ENCODE data around the gene DDT. TPM values are rescaled to one million over a fixed set of nuclear protein-coding genes. Genes with fewer than 3 reads are reported as not detected.
A peak's percentile ranks its signal among the peaks of the same experiment; 100 is the strongest.
"Not testable (repeated sequence)": the region's sequence is repeated elsewhere in the genome, so short reads cannot be mapped to it uniquely, and the experiment has no call there.

The DDT gene
- total RNA-seq (100 to 1,000 TPM in 2 of 4 donors, 10 to 100 TPM in 2; 80.9 to 144 (median 111) TPM), polyA plus RNA-seq (100 to 1,000 TPM; 261 to 640 (median 486) TPM)

GRCh38 chr22:23974345-23974744, at the start of gene DDT:
TSS of gene DDT (minus strand) at chr22:23974441. CDS start at chr22:23974414, 27 bp downstream.
- WGBS, 2 donors, result no CpG with 5 or more reads among the region's 29 CpGs
- DNase-seq; H3K9me3 ChIP-seq; intact Hi-C loops (cut with DNase I); H3K4me3 ChIP-seq; H3K27me3 ChIP-seq; H3K4me1 ChIP-seq; H3K27ac ChIP-seq: not testable (repeated sequence)
- peaks cover 8 to 26% (median 18%) of the 10 kb centered on the region in 4 donors for H3K36me3 ChIP-seq

DNA sequence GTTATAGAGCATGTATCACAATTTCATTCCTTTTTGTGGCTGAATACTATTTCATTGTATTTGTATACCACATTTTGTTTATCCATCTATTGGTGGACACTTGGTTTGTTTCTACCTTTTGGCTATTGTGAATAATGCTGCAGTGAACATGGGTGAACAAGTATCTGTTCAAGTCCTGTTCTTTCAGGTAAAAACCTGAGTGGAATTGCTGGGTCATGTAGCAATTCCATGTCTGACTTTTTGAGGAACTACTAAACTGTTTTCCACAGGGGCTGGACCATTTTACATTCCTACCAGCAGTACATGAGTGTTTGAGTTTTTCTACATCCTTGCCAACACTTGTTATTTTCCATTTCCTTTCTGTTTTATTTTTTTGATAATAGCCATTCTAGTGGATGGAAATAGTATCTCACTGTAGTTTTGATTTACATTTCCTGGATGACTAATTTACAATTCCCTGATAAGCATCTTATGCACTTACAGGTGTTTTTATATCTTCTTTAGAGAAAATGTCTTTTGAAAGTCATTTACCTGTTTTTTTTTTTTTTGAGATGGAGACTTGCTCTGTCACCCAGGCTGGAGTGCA, 49.1 kb upstream of the DDT start:
- H3K9me3 ChIP-seq, result no peaks in the 10 kb centered on the region
- no peak for DNase-seq
- H3K36me3 ChIP-seq, result peaks cover 0 to 5% (median 0%) of the 10 kb centered on the region in 4 donors
- H3K27me3 ChIP-seq, result no peaks in the 10 kb centered on the region
- no peak overlapping the region for H3K27ac ChIP-seq
- H3K4me3 ChIP-seq, result no peak overlapping the region
- TF ChIP-seq POLR2AphosphoS5 (IDR thresholded peaks at IDR 0.05), result no peak
- TF ChIP-seq POLR2A (IDR thresholded peaks at IDR 0.05), result no peak
- TF ChIP-seq, protein P1, sequence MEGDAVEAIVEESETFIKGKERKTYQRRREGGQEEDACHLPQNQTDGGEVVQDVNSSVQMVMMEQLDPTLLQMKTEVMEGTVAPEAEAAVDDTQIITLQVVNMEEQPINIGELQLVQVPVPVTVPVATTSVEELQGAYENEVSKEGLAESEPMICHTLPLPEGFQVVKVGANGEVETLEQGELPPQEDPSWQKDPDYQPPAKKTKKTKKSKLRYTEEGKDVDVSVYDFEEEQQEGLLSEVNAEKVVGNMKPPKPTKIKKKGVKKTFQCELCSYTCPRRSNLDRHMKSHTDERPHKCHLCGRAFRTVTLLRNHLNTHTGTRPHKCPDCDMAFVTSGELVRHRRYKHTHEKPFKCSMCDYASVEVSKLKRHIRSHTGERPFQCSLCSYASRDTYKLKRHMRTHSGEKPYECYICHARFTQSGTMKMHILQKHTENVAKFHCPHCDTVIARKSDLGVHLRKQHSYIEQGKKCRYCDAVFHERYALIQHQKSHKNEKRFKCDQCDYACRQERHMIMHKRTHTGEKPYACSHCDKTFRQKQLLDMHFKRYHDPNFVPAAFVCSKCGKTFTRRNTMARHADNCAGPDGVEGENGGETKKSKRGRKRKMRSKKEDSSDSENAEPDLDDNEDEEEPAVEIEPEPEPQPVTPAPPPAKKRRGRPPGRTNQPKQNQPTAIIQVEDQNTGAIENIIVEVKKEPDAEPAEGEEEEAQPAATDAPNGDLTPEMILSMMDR (IDR thresholded peaks at IDR 0.05), result no peak
- no peak for TF ChIP-seq EP300 (IDR thresholded peaks at IDR 0.05)
- intact Hi-C loops (cut with DNase I), result no loop called here
- H3K4me1 ChIP-seq, result peaks cover 0 to 5% (median 0%) of the 10 kb centered on the region in 4 donors

DNA sequence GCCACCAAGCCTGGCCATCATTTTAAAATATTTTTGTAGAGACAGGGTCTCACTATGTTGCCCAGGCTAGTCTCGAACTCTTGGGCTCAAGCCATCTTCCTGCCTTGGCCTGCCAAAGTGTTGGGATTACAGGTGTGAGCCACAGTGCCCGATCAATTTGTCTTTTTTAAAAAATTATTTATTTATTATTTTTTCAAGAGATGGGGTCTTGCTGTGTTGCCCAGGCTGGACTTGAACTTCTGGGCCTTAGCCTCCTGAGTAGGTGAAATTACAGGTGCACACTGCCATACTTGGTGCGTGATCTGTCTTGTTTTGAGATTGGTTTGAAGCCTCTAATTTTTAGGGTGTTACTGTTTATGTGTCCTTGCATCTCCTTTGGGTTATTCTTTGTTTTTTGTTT, 47.1 kb upstream of the DDT start:
- peaks cover 0 to 5% (median 0%) of the 10 kb centered on the region in 4 donors for H3K36me3 ChIP-seq
- H3K4me1 ChIP-seq, result no peaks in the 10 kb centered on the region
- intact Hi-C loops (cut with DNase I), result no loop called here
- no peaks in the 10 kb centered on the region for H3K27me3 ChIP-seq
- no peaks in the 10 kb centered on the region for H3K9me3 ChIP-seq
- 97% methylated on average over 3 of the region's 3 CpGs for WGBS, 2 donors
- H3K4me3 ChIP-seq, result no peak overlapping the region
- DNase-seq, result no peak
- H3K27ac ChIP-seq, result no peak overlapping the region
- TF ChIP-seq POLR2A (IDR thresholded peaks at IDR 0.05) (no peak), EP300 (IDR thresholded peaks at IDR 0.05) (no peak), POLR2AphosphoS5 (IDR thresholded peaks at IDR 0.05) (no peak)
- TF ChIP-seq, protein P1 (IDR thresholded peaks at IDR 0.05), result no peak

GRCh38 chr22:24016156-24016555, 41.9 kb upstream of the DDT start:
- Histone ChIP-seq H3K27me3 (no peaks in the 10 kb centered on the region), H3K4me1 (peaks cover 0 to 20% (median 15%) of the 10 kb centered on the region in 4 donors), H3K27ac (no peak overlapping the region), H3K9me3 (no peaks in the 10 kb centered on the region), H3K4me3 (no peak overlapping the region), H3K36me3 (no peaks in the 10 kb centered on the region)
- TF ChIP-seq, protein P1 (IDR thresholded peaks at IDR 0.05), result no peak
- TF ChIP-seq POLR2A (IDR thresholded peaks at IDR 0.05), result no peak
- TF ChIP-seq POLR2AphosphoS5 (IDR thresholded peaks at IDR 0.05), result no peak
- TF ChIP-seq EP300 (IDR thresholded peaks at IDR 0.05), result no peak
- intact Hi-C loops (cut with DNase I), result no loop called here
- no peak for DNase-seq
- WGBS, 2 donors, result 94 to 95% methylated on average over 1 of the region's 1 CpG

DNA sequence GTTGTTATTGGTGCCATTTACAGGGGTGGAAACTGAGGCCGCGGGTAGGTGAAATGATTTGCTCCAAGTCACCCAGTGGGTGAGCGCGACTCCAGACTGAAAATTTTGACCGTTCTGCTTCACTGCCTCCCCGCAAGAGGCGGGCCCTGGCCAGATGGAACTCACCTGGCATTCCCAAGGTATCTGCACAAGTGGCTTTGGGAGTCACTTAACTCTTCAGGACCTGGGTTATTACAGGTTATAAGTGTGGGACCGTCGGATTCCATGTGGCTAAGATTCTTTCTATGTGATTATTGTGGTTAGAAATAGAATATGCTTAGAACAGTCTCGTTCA, 37.5 kb upstream of the DDT start:
- no peak for DNase-seq
- intact Hi-C loops (cut with DNase I), result loop anchor here (5.0 kb wide), 1 partner anchor 151 kb away; no protein-coding TSS in a partner anchor
- no peaks in the 10 kb centered on the region for H3K27me3 ChIP-seq
- peaks cover 0 to 20% (median 15%) of the 10 kb centered on the region in 4 donors for H3K4me1 ChIP-seq
- H3K4me3 ChIP-seq, result peak overlapping the region; percentile 58 to 98 (median 74)
- WGBS, 2 donors, result 0 to 1% methylated on average over 10 of the region's 10 CpGs
- H3K27ac ChIP-seq, result peak overlapping the region; percentile 78 to 89 (median 82)
- TF ChIP-seq POLR2A (IDR thresholded peaks at IDR 0.05), result no peak
- no peaks in the 10 kb centered on the region for H3K9me3 ChIP-seq
- H3K36me3 ChIP-seq, result no peaks in the 10 kb centered on the region

DNA sequence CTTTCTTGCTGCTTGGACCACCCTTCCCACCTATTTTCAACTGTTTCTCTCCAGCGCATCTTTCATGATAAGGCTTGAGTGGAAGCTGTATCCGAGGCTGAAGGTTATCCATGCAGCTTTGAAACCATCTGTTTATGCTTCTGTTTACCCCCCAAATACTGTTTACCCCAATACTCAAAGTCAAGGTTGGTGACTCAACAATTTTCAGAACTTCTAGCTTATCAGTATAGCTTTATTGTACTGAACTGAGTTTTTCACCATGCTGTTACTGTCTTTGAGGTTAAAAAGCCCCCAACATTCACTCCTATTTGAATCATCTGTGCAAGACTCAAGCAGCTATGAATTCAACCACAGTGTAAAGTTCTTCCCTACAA, 35.8 kb upstream of the DDT start:
- intact Hi-C loops (cut with DNase I), result loop anchor here (5.0 kb wide), 1 partner anchor 152 kb away; no protein-coding TSS in a partner anchor
- Histone ChIP-seq H3K27ac (no peak overlapping the region), H3K9me3 (no peaks in the 10 kb centered on the region), H3K27me3 (no peaks in the 10 kb centered on the region), H3K36me3 (no peaks in the 10 kb centered on the region), H3K4me1 (peaks cover 0 to 27% (median 19%) of the 10 kb centered on the region in 4 donors), H3K4me3 (no peak overlapping the region)
- no peak for TF ChIP-seq EP300 (IDR thresholded peaks at IDR 0.05)
- TF ChIP-seq POLR2A (IDR thresholded peaks at IDR 0.05), result no peak
- TF ChIP-seq, protein P1 (IDR thresholded peaks at IDR 0.05), result no peak
- TF ChIP-seq POLR2AphosphoS5 (IDR thresholded peaks at IDR 0.05), result no peak
- 95% methylated on average over 2 of the region's 2 CpGs for whole genome bisulfite sequencing, 2 donors
- DNase-seq, result no peak
